ENCODE data around the gene SFXN2.
A peak's percentile ranks its signal among the peaks of the same experiment; 100 is the strongest.
"Not testable (repeated sequence)": the region's sequence is repeated elsewhere in the genome, so short reads cannot be mapped to it uniquely, and the experiment has no call there.

The SFXN2 gene

GRCh38 chr10:102714621-102715455, at the start of gene SFXN2:
Gene SFXN2, plus strand, starts transcription at chr10:102714636. Its CDS starts 12,001 bp downstream, at chr10:102726637.
- peak; percentile 15 for TF ChIP-seq CTCF (IDR thresholded peaks at IDR 0.05)
- peaks cover 47% of the 10 kb centered on the region for H3K4me1 ChIP-seq

GRCh38 chr10:102665904-102666509, 48.4 kb upstream of the SFXN2 start:
- H3K4me3 ChIP-seq (ENCODE audit: low read depth, low read length): no peak overlapping the region
- no peaks in the 10 kb centered on the region for H3K9me3 ChIP-seq (ENCODE audit: control insufficient read depth, low read length)
- H2AFZ ChIP-seq: peak overlapping the region; percentile 7
- no peaks in the 10 kb centered on the region for H3K36me3 ChIP-seq (ENCODE audit: control insufficient read depth, insufficient read depth, low read length)
- H3K79me2 ChIP-seq: no peaks in the 10 kb centered on the region
- no peak overlapping the region for H3K4me2 ChIP-seq (ENCODE audit: low read length)
- H3K4me1 ChIP-seq: peaks cover 13% of the 10 kb centered on the region
- H3K27me3 ChIP-seq (ENCODE audit: control insufficient read depth, insufficient read depth, low read length): no peaks in the 10 kb centered on the region
- no peak overlapping the region for H3K9ac ChIP-seq
- no peak for TF ChIP-seq CTCF (IDR thresholded peaks at IDR 0.05)
- H3K27ac ChIP-seq: no peak overlapping the region

More at GRCh38 chr10:102714621-102715455, at the start of gene SFXN2:
- peak within 1 kb of the TSS; percentile 96 for H3K9ac ChIP-seq
- peaks cover 21% of the 10 kb centered on the region for H3K79me2 ChIP-seq
- H3K36me3 ChIP-seq (ENCODE audit: control insufficient read depth, insufficient read depth, low read length): no peaks in the 10 kb centered on the region
- H2AFZ ChIP-seq: peak within 1 kb of the TSS; percentile 90
- H3K27ac ChIP-seq: peak within 1 kb of the TSS; percentile 99
- H3K27me3 ChIP-seq (ENCODE audit: control insufficient read depth, insufficient read depth, low read length): no peaks in the 10 kb centered on the region
- H3K9me3 ChIP-seq (ENCODE audit: control insufficient read depth, low read length): no peaks in the 10 kb centered on the region
- peak within 1 kb of the TSS; percentile 98 for H3K4me3 ChIP-seq (ENCODE audit: low read depth, low read length)
- H3K4me2 ChIP-seq (ENCODE audit: low read length): peak within 1 kb of the TSS; percentile 97

GRCh38 chr10:102667411-102667810, 47.0 kb upstream of the SFXN2 start:
- not testable (repeated sequence) for H2AFZ ChIP-seq; H3K27me3 ChIP-seq (ENCODE audit: control insufficient read depth, insufficient read depth, low read length); H3K79me2 ChIP-seq; H3K4me2 ChIP-seq (ENCODE audit: low read length); H3K27ac ChIP-seq; H3K4me3 ChIP-seq (ENCODE audit: low read depth, low read length); H3K36me3 ChIP-seq (ENCODE audit: control insufficient read depth, insufficient read depth, low read length); H3K9ac ChIP-seq; H3K9me3 ChIP-seq (ENCODE audit: control insufficient read depth, low read length); H3K4me1 ChIP-seq

- Histone ChIP-seq H2AFZ (no peak overlapping the region), H3K27me3 (ENCODE audit: control insufficient read depth, insufficient read depth, low read length) (no peaks in the 10 kb centered on the region), H3K4me3 (ENCODE audit: low read depth, low read length) (no peak overlapping the region), H3K27ac (no peak overlapping the region), H3K9me3 (ENCODE audit: control insufficient read depth, low read length) (no peaks in the 10 kb centered on the region), H3K4me1 (peaks cover 16% of the 10 kb centered on the region), H3K9ac (no peak overlapping the region), H3K4me2 (ENCODE audit: low read length) (no peak overlapping the region), H3K79me2 (no peaks in the 10 kb centered on the region), H3K36me3 (ENCODE audit: control insufficient read depth, insufficient read depth, low read length) (no peaks in the 10 kb centered on the region)
- no peak for TF ChIP-seq CTCF (IDR thresholded peaks at IDR 0.05)
These were observed 45.9 kb upstream of the SFXN2 start for GRCh38 chr10:102668326-102669107.
